ENCODE results near the gene SMIM5. TPM values are rescaled to one million over a fixed set of nuclear protein-coding genes. Genes with fewer than 3 reads are reported as not detected.

The SMIM5 gene
- polyA plus RNA-seq, 1 donor (not counting 4 experiments of a cell fraction or from before 2014, with no cell fraction given), result 0.24 TPM

- dilution Hi-C loops (cut with MboI; ENCODE audit: extremely low pct_ligation_motif_present, low sequenced_read_pairs), result no loop called here
- H3K79me2 ChIP-seq (ENCODE audit: control insufficient read depth, insufficient read depth, low read length), result no peaks in the 10 kb centered on the region
- no peak overlapping the region for H3K4me3 ChIP-seq (ENCODE audit: control insufficient read depth in 2 of 3, extremely low read depth in 1 of 3, insufficient read depth in 2 of 3, low read depth in 1 of 3, low read length in 3 of 3)
- H3K9me3 ChIP-seq (ENCODE audit: control insufficient read depth, low read depth, low read length), result no peaks in the 10 kb centered on the region
- H3K27ac ChIP-seq (ENCODE audit: control insufficient read depth, insufficient read depth, low read length), result no peak overlapping the region
- H4K20me1 ChIP-seq (ENCODE audit: control insufficient read depth, extremely low read depth, insufficient read depth, low read length), result peaks cover 3% of the 10 kb centered on the region
- H3K9ac ChIP-seq (ENCODE audit: control insufficient read depth, extremely low read depth, insufficient read depth, low read length), result peak overlapping the region; percentile 22
- DNase-seq (ENCODE audit: low read depth, low spot score) (no peak), FAIRE-seq (no peak)
- H3K4me1 ChIP-seq (ENCODE audit: control insufficient read depth, extremely low read depth, insufficient read depth, low read length), result peaks cover 15% of the 10 kb centered on the region
- TF ChIP-seq CTCF (optimal IDR thresholded peaks at IDR 0.05 in 1 of 3, IDR thresholded peaks at IDR 0.05 in 1 of 3, conservative IDR thresholded peaks at IDR 0.05 in 1 of 3; ENCODE audit: extremely low read depth in 1 of 3, insufficient read depth in 2 of 3, low read length in 3 of 3), result no peak
- TF ChIP-seq EZH2 (IDR thresholded peaks at IDR 0.05; ENCODE audit: low read length), result no peak
- no peak overlapping the region for H2AFZ ChIP-seq (ENCODE audit: control insufficient read depth, low read length)
- H3K27me3 ChIP-seq (ENCODE audit: control insufficient read depth, extremely low read depth, insufficient read depth, low read length), result no peaks in the 10 kb centered on the region
- peaks cover 4 to 19% of the 10 kb centered on the region in 2 experiments for H3K36me3 ChIP-seq (ENCODE audit: control insufficient read depth in 2 of 2, extremely low read depth in 1 of 2, insufficient read depth in 2 of 2, low read length in 2 of 2)
- no peaks in the 10 kb centered on the region for H3K9me1 ChIP-seq (ENCODE audit: control insufficient read depth, extremely low read depth, insufficient read depth, low read length)
- no peak overlapping the region for H3K4me2 ChIP-seq (ENCODE audit: control insufficient read depth, extremely low read depth, insufficient read depth, low read depth, low read length)
These were observed 1.1 kb downstream of the SMIM5 start for GRCh38 chr17:75634376-75634740.

- Histone ChIP-seq H3K79me2 (ENCODE audit: control insufficient read depth, insufficient read depth, low read length) (no peaks in the 10 kb centered on the region), H2AFZ (ENCODE audit: control insufficient read depth, low read length) (no peak overlapping the region), H3K27ac (ENCODE audit: control insufficient read depth, insufficient read depth, low read length) (no peak overlapping the region), H3K36me3 (ENCODE audit: control insufficient read depth in 2 of 2, extremely low read depth in 1 of 2, insufficient read depth in 2 of 2, low read length in 2 of 2) (peaks cover 0 to 21% of the 10 kb centered on the region in 2 experiments), H3K9ac (ENCODE audit: control insufficient read depth, extremely low read depth, insufficient read depth, low read length) (no peak overlapping the region), H3K4me1 (ENCODE audit: control insufficient read depth, extremely low read depth, insufficient read depth, low read length) (peaks cover 17% of the 10 kb centered on the region), H4K20me1 (ENCODE audit: control insufficient read depth, extremely low read depth, insufficient read depth, low read length) (peaks cover 3% of the 10 kb centered on the region), H3K4me3 (ENCODE audit: control insufficient read depth in 2 of 3, extremely low read depth in 1 of 3, insufficient read depth in 2 of 3, low read depth in 1 of 3, low read length in 3 of 3) (no peak overlapping the region), H3K27me3 (ENCODE audit: control insufficient read depth, extremely low read depth, insufficient read depth, low read length) (no peaks in the 10 kb centered on the region), H3K9me1 (ENCODE audit: control insufficient read depth, extremely low read depth, insufficient read depth, low read length) (no peaks in the 10 kb centered on the region), H3K9me3 (ENCODE audit: control insufficient read depth, low read depth, low read length) (no peaks in the 10 kb centered on the region), H3K4me2 (ENCODE audit: control insufficient read depth, extremely low read depth, insufficient read depth, low read depth, low read length) (no peak overlapping the region)
- dilution Hi-C loops (cut with MboI; ENCODE audit: extremely low pct_ligation_motif_present, low sequenced_read_pairs), result no loop called here
- no peak for FAIRE-seq
- TF ChIP-seq CTCF (optimal IDR thresholded peaks at IDR 0.05 in 1 of 3, IDR thresholded peaks at IDR 0.05 in 1 of 3, conservative IDR thresholded peaks at IDR 0.05 in 1 of 3; ENCODE audit: extremely low read depth in 1 of 3, insufficient read depth in 2 of 3, low read length in 3 of 3) (no peak), EZH2 (IDR thresholded peaks at IDR 0.05; ENCODE audit: low read length) (no peak)
- no peak for DNase-seq (ENCODE audit: low read depth, low spot score)
These were observed 1.7 kb downstream of the SMIM5 start for GRCh38 chr17:75634754-75635609.

Measured in keratinocyte (primary cell).